Measurements from ENCODE around the gene PNMA8B.
"Not testable (repeated sequence)": the region's sequence is repeated elsewhere in the genome, so short reads cannot be mapped to it uniquely, and the experiment has no call there.

The PNMA8B gene

GRCh38 chr19:46514589-46515289 lies 19.1 kb upstream of the PNMA8B start:
- no peak for FAIRE-seq
- no peak for DNase-seq (ENCODE audit: insufficient read length, low spot score)

- DNase-seq (ENCODE audit: insufficient read length, low spot score) (peak; percentile 68), FAIRE-seq (no peak)
Measured at GRCh38 chr19:46513461-46514236, 18.0 kb upstream of the PNMA8B start.

GRCh38 chr19:46511237-46511636 lies 15.6 kb upstream of the PNMA8B start:
- no peak for DNase-seq (ENCODE audit: insufficient read length, low spot score)
- no peak for FAIRE-seq

GRCh38 chr19:46508206-46508605 lies 12.5 kb upstream of the PNMA8B start:
- FAIRE-seq (no peak), DNase-seq (ENCODE audit: insufficient read length, low spot score) (no peak)

- no peak for DNase-seq (ENCODE audit: insufficient read length, low spot score)
Measured at GRCh38 chr19:46503848-46504453, 8.3 kb upstream of the PNMA8B start.

GRCh38 chr19:46502891-46503290 lies 7.2 kb upstream of the PNMA8B start:
- no peak for FAIRE-seq
- DNase-seq (ENCODE audit: insufficient read length, low spot score): no peak

More at GRCh38 chr19:46503848-46504453, 8.3 kb upstream of the PNMA8B start:
- no peak for FAIRE-seq

GRCh38 chr19:46499692-46500091 lies 4.0 kb upstream of the PNMA8B start:
- DNase-seq (ENCODE audit: insufficient read length, low spot score): no peak
- no peak for FAIRE-seq

- FAIRE-seq (no peak), DNase-seq (ENCODE audit: insufficient read length, low spot score) (no peak)
Measured at GRCh38 chr19:46497773-46498172, 2.1 kb upstream of the PNMA8B start.

- FAIRE-seq; DNase-seq (ENCODE audit: insufficient read length, low spot score): not testable (repeated sequence)
Measured at GRCh38 chr19:46496886-46497285, 1.2 kb upstream of the PNMA8B start.

GRCh38 chr19:46496304-46496703 lies 637 bp upstream of the PNMA8B start:
- FAIRE-seq (no peak), DNase-seq (ENCODE audit: insufficient read length, low spot score) (no peak)

GRCh38 chr19:46494941-46495785 lies 504 bp downstream of the PNMA8B start:
- no peak for DNase-seq (ENCODE audit: insufficient read length, low spot score)
- no peak for FAIRE-seq

GRCh38 chr19:46494146-46494940 lies 1.3 kb downstream of the PNMA8B start:
- FAIRE-seq (no peak), DNase-seq (ENCODE audit: insufficient read length, low spot score) (no peak)

- FAIRE-seq (no peak), DNase-seq (ENCODE audit: insufficient read length, low spot score) (no peak)
Measured at GRCh38 chr19:46493236-46494145, 2.2 kb downstream of the PNMA8B start.

GRCh38 chr19:46492841-46493235 lies 2.8 kb downstream of the PNMA8B start:
- FAIRE-seq (no peak), DNase-seq (ENCODE audit: insufficient read length, low spot score) (no peak)

- FAIRE-seq (no peak), DNase-seq (ENCODE audit: insufficient read length, low spot score) (no peak)
Measured at GRCh38 chr19:46491975-46492682, 3.5 kb downstream of the PNMA8B start.

- no peak for DNase-seq (ENCODE audit: insufficient read length, low spot score)
- no peak for FAIRE-seq
Measured at GRCh38 chr19:46490774-46491173, 4.9 kb downstream of the PNMA8B start.

GRCh38 chr19:46489445-46490272 lies 6.0 kb downstream of the PNMA8B start:
- FAIRE-seq (no peak), DNase-seq (ENCODE audit: insufficient read length, low spot score) (no peak)

GRCh38 chr19:46488551-46488950 lies 7.1 kb downstream of the PNMA8B start:
- no peak for FAIRE-seq
- DNase-seq (ENCODE audit: insufficient read length, low spot score): no peak
